ENCODE measurements around the gene ANKRD42. TPM values are rescaled to one million over a fixed set of nuclear protein-coding genes. Genes with fewer than 3 reads are reported as not detected.

ANKRD42 gene
- polyA plus RNA-seq = 1 to 10 TPM; 4.1 to 7.3 (median 4.9) TPM

DNA sequence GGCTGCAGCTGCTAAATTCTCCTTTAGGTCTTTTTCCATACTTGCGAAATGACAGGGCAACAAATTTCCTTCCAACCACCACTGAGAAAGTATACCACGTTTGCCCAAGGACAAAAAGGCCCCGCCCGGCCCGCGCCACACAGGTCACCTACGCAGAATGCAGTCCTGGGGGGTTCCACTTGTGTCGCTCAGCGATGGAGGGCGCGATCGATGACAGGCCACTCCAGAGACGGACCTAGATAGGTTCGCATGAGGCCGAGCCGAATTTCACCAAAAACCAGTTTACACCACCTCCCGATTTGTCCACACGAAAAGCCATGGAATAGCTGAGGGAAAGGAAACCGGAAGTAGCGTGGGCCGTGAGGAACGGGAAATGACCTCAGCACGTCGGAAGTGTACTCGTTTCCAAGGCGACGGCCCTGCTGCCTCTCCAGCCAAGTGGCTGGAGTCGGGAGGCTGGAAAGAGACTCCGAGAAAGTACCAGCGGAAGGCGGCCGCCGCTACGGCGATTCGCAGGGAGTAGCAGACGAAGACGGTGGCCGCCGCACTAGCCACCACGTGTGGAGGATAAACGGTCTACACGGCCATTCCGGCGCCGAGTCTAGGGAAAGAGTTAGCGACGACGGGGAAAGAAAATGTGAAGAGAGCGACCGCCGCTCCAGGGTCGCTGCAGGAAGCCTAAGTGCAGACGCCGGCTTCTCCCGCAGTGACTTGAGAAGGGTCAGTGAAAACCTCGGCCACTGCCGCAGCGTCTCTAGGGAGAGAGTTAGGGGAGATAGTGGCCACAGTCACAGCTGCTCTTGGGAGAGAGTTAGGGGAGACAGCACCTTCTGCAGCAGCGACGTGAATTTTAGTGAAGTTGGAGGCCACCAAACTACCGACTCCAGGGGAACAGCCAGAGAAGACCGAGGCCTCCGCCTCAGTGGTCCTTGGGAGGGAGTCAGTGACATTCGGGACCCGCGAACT is at the start of gene ANKRD42:
ANKRD42 (plus strand) TSS at position 398 of the 966 bp plus-strand sequence. CDS start 959 bp downstream, outside the sequence.
- WGBS, 3 donors = 0% methylated on average over 67 of the region's 67 CpGs
- H3K27ac ChIP-seq (ENCODE audit: low read depth, low read length) = peak within 1 kb of the TSS; percentile 75

DNA sequence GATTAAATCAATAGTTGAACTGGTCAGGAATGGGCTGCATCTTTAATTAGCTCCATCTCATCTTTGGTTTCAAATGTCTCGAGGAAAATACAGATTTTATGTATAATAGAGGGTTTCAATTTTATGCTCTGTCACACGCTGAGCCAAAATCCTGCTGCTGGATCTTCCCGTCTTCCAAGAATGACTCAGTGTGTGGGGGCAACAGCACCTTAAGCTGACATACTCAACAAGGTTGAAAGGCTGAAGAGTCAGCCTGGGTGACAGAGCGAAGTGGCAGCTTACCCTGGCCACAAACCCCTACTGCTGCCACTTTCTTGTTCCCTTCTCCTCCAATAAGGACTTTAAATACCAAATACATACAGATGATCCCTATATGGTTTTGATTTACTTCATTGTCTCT is 45.6 kb upstream of the ANKRD42 start:
- WGBS, 3 donors = 80 to 89% (median 85%) methylated on average over 4 of the region's 4 CpGs

DNA sequence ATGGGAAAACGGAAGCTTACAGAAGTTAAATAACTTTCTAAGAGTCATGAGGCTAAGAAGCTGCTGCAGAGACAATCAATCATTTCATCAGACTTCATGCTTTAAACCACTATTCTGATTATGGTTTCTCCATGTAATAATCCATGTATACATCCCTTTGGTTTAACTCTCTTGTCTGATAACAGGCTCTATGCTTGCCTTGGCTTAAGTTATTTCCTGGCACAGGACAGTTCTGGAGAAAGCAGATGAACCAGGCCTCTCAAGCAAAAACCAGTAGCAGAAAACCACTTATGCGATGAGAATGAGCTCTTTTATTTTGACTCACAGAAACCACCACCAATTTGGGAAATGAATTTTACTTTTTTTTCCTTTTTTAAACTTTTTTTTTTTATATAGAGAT is 43.1 kb upstream of the ANKRD42 start:
- WGBS, 3 donors = 94 to 99% (median 97%) methylated on average over 2 of the region's 2 CpGs

More for the DNA sequence above, 45.6 kb upstream of the ANKRD42 start:
- no peak overlapping the region for H3K27ac ChIP-seq (ENCODE audit: low read depth, low read length)

DNA sequence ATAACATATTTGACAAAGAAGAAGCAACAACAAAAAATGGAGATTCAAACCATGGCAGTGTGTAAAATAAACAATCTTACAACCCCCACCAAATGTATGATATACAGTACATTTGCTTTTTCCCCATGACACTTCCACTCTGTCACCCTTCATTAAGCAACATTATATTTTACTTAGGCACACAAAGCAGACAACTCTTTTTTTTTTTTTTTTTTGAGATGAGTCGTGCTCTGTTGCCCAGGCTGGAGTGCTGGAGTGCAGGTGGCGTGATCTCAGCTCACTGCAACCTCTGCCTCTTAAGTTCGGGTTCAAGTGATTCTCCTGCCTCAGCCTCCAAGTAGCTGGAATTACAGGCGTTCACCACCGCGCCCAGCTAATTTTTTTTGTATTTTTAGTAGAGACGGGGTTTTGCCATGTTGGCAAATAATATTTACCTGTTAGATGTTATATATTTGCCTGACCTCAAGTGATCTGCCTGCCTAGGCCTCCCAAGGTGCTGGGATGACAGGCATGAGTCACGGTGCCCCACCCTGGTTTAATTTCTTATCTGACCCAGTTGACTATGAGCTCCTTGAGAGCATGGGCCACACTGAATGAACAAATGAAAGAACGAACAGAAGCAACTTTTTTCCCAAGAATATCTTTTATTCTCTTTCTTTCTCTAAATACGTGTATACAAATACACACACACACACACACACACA is 42.1 kb upstream of the ANKRD42 start:
- H3K27ac ChIP-seq (ENCODE audit: low read depth, low read length) = no peak overlapping the region
- 89 to 92% (median 91%) methylated on average over 10 of the region's 10 CpGs for WGBS, 3 donors

More for the DNA sequence above, 43.1 kb upstream of the ANKRD42 start:
- no peak overlapping the region for H3K27ac ChIP-seq (ENCODE audit: low read depth, low read length)

DNA sequence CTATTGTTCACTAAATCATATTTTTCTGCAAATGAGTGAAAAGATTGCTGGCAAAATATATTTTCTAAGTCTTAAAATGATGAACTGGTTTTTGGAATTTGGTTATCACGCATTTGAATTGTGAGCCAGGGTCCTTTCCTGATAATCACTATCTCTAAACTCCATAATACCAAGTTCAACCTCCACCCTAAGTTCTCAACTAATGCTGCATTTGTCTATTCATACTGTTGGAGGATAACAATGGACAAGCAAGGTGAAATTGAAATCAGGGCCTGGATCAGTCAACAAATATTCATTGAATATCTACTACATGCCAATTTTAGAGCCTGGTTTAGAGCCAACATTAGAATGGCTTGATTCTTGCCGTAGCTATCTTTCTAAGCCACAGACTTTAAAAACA is 41.2 kb upstream of the ANKRD42 start:
- WGBS, 3 donors = 93 to 94% (median 93%) methylated on average over 2 of the region's 2 CpGs

DNA sequence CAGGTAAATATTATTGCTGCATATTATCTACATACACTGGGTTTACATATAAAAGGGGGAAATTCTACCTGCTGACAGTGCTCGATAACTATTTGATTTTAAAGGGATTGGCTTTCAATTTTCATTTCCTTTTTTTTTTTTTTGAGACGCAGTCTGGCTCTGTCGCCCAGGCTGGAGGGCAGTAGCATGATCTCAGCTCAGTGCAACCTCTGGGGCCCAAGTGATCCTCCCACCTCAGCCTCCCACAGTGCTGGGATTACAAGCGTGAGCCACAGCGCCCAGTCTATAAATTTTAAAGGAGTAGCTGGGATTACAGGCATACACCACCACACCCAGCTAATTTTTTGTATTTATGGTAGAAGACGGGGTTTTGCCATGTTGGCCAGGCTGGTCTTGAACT is 39.7 kb upstream of the ANKRD42 start:
- WGBS, 3 donors = 91 to 97% (median 93%) methylated on average over 6 of the region's 6 CpGs
- H3K27ac ChIP-seq (ENCODE audit: low read depth, low read length) = no peak overlapping the region

More for the DNA sequence above, 41.2 kb upstream of the ANKRD42 start:
- no peak overlapping the region for H3K27ac ChIP-seq (ENCODE audit: low read depth, low read length)

DNA sequence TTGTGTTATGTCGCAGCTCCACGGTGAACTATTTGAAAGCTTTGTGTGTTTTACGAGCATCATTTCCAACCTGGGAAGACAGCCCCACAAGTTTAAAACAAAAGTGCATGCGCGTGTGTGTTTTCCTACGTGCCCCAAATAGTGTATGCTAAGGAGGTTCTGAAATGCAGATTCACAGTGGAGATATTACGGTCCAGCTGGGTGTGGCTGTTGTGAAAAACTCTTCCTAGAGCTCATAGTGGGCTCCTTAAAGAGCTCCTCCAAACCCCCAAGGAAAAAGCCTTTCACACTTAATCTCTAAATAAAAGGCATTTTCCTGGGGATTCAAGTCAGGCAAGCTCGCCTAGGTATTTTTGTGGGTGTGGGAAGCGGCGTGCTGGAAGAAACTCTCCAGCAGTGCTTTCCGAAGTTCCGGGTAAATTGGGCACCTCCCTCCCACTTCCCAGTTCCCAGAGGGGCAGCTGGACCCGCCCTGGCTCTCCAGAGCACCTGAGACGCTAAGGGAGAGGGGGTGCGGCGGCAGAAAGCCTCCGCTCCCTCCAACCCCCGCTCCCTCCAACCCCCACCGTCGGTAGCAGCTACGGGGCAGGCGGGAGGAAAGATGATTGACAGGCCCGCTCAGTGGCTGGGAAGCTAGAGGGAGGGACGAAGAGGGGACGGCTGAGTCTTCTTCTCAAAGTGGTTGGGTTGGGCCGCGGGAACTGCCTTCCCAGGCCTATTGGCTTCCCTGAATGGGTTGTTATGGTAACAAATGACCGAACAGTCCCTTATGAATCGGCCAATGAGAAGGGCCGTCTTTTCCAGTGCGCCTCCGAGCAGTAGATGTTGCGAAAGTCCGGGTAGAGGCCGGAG is 37.1 kb upstream of the ANKRD42 start:
- 0 to 1% (median 0%) methylated on average over 34 to 35 of the region's 35 CpGs for WGBS, 3 donors
- peak overlapping the region; percentile 70 for H3K27ac ChIP-seq (ENCODE audit: low read depth, low read length)

DNA sequence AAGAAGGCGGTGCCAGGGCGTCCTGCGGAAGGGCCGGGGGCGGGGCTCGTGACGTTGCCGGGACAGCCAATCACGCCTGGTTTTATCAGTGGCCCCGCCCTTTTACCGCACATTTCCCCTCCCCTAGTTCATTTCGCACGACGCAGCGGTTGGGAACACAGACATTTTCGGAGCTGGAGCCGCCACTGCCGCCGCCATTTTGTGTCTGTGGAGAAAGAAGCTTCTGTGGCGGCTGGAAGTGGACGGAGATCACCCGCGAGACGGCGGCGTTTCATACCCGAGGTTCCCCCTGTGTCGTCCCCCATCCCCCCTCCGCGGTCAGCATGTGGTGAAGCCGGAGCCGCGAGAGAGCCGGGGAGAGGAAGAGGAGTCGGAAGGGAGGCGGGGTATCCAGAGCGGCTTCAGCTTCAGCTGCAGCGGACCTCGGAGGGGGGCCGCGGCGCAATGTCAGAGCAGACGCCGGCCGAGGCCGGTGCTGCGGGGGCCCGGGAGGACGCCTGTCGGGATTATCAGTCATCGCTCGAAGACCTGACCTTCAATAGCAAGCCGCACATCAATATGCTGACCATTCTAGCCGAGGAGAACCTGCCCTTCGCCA is 36.4 kb upstream of the ANKRD42 start, which contains the start of gene PCF11:
PCF11 (plus strand) TSS at position 136 of the 598 bp plus-strand sequence; CDS start at position 445, 309 bp downstream.
- H3K27ac ChIP-seq (ENCODE audit: low read depth, low read length) = peak within 1 kb of the TSS; percentile 99
- WGBS, 3 donors = 0% methylated on average over 48 to 55 of the region's 55 CpGs

DNA sequence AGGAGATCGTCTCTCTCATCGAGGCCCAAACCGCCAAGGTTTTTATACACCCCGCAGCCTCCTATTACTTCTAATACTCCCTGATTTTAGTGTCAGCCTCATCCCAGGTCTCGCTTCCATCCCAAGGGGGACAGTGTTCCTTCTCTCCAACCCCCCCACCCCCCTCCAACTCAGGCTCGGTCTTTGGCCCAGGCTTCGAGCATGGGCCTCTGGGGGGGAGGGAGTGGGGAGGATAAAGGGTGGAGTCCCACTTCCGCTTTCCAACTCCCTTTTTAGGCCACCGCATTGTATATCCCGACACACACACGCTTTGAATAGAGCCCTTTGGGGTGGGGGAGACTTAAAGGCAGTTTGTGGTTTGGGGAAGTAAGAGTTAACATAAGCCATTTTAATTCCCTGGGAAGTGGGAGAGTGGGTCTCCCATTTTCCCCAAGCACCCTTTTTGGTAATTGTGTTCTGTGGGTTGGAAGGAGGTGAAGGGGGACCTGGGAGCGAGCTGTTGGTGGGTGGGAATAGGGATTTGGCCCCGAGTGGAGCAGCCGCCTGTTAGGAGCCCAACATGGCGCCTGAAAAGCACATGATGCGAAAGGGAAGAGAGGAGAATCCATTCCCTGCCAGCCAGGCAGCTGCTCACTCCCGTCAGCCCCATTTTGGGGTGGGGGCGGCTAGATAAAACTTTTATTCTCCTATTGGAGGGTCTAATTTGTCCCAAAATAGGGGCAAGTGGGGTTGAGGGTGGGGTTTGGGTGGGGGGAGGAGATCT is 35.7 kb upstream of the ANKRD42 start:
- peak overlapping the region; percentile 99 for H3K27ac ChIP-seq (ENCODE audit: low read depth, low read length)
- WGBS, 3 donors = 0 to 1% (median 0%) methylated on average over 15 to 18 of the region's 18 CpGs

DNA sequence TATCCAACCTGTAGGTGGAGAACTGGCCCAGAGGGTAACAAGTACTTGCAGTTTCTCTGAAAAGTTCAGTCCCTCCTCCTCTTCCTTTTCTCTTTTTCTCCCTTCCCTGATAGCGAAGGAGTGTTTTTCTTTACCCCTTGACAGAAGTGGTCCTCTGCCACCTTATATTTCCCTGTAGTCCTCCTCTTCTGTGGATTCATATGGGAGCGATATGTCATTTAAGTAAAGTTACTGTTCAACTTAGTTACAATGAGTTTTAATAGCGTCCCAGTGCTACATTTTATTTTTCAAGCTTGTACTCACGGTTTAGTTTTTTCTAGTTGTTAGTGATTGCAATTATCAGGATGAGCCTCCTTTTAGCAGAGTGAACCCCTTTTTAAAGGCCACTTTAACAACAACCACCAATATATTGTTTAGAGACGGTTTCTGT is 35.1 kb upstream of the ANKRD42 start:
- no peak overlapping the region for H3K27ac ChIP-seq (ENCODE audit: low read depth, low read length)
- 1 to 2% (median 1%) methylated on average over 5 of the region's 5 CpGs for WGBS, 3 donors

DNA sequence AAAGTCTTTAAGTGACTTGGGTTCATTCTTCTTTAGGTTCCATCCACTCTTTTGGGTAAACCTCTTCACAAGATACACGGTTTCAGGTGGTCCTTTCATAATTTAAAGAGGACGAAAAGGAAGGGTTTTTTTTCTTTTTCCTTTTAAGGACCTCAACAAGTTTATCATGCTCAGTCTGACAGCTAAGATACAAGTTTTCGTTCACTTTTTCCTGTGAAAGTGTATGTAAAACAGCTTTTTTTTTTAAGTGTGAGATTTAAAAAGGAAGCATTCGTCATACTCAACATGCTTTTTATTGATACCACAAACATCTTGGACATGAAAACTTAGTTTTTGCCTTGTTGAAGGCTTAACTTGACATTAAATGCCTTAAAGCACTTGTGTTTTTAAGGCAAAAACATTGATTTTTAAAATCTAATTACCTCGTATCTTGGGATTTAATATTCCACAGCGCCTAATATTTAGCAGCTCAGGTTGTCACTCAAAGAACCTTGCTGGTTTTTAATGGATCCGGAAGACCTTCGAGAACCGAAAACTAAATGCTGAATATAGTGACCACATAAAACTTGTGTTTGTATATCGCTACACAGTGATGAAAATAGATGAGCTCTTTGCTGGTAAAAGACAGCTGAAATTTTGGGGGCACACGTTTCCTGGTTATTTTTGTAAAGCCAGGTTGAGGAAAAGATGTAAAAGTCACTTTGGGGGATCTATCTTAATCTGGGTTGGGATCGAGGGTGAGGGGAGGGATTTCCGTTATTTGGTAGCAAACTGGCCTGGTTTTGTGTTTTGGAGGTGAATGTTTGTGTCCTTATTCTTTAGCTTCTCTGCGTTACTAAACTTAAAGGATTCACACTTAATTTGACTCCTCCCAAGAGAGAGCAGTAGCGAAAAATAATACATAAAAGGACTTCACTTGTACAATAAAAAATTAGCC is 34.3 kb upstream of the ANKRD42 start:
- H3K27ac ChIP-seq (ENCODE audit: low read depth, low read length) = no peak overlapping the region
- 5 to 12% (median 8%) methylated on average over 15 of the region's 15 CpGs for WGBS, 3 donors

DNA sequence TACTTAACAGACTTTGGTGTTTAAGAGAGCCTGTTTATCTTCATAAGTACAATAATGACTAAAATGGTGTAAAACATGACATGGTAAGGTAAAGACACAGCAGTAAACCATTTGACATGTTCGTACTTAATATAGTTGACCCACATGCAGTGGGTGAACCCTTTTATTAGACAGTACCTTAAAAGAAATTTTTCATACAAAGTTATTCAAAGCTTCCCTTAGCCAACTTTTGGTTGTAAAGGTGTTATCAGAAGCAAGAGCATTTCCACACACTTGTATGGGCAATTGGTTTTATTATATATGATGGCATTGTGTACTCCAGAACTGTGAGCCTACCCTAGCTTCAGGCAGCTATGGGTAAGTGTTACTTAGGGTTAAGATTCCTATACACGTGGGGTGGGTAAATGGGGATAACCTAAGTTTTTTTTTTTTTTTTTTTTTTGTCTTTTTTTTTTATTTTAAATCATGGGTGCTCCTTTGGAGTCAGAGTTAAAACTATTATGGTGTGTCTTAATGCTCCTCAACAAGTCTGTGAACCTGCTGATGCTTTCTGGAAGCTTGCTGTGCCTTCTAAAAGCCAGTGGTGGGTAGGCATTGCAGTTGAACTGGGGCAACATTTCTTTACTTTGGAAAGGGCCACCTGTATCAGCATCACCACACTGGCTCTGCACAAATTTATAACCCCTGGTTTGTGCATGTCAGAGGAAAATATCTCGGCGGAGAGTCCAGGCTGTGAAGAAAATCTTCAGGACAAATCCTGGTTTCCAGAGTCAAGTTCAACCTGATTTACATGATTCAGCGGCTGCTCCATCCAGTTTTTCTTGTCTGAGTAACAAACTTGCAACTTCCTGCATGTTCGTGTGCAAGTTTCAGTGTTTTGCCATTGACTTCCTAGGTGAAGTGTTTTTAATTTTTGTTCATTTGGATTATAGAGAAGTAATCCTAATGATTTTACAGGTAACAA is 33.3 kb upstream of the ANKRD42 start:
- WGBS, 3 donors = 10 to 31% (median 19%) methylated on average over 6 of the region's 6 CpGs
- H3K27ac ChIP-seq (ENCODE audit: low read depth, low read length) = no peak overlapping the region

DNA sequence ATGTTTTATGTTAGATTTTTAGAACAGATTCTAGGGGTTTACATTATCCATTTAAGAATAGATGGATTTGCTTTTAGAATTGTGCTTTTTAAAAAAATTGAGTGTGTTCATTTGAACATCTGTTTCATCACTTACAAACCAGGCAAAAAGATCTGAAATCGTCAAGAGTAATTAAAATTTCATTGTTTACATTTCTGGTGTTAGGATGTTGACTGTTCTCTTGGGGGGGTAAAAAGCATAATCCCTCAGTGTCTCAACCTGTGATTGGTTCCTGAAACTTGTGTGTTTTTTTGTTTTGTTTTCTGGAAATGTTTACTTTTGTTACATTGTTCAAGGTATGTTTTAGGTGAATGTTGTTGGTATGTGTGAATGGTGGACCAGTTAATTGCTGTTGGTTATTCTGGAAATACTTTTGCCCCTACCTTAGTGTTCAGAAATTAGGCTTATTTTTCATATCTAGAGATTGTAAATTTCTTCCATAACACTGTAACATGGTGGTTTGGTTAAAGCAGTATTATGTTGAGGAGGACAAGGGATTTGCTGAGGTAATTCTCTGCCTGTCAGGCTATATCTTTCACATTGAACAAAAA is 31.8 kb upstream of the ANKRD42 start:
- WGBS, 3 donors = 14 to 69% (median 57%) methylated on average over 1 of the region's 1 CpG
- no peak overlapping the region for H3K27ac ChIP-seq (ENCODE audit: low read depth, low read length)

DNA sequence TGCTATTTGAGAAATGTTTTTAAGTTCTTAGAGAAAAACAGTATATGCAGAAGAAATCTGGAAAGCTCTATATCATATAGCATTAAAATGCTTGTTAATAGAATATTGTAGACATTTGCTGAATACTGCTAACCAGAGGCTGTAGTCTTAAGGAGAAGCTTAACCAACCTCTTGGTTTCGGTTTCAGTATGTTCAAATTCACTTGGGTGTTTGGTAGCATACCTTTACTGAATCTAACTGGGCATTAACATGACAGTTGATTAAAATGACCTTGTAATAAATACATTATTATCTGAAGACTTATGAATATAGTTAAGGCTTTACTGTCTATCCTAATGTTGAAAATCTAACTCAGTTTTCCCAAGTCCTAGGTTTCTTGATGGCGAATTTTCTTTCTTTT is 31.1 kb upstream of the ANKRD42 start:
- WGBS, 3 donors = 69 to 89% (median 72%) methylated on average over 2 of the region's 2 CpGs
- H3K27ac ChIP-seq (ENCODE audit: low read depth, low read length) = no peak overlapping the region

All from adipose tissue (tissue), 3 donors.